ENCODE measurements around the gene DIP2A. TPM values are rescaled to one million over a fixed set of nuclear protein-coding genes. Genes with fewer than 3 reads are reported as not detected.

Gene DIP2A
- total RNA-seq, 1 donor from 2014 or later, result 27.9 TPM

DNA sequence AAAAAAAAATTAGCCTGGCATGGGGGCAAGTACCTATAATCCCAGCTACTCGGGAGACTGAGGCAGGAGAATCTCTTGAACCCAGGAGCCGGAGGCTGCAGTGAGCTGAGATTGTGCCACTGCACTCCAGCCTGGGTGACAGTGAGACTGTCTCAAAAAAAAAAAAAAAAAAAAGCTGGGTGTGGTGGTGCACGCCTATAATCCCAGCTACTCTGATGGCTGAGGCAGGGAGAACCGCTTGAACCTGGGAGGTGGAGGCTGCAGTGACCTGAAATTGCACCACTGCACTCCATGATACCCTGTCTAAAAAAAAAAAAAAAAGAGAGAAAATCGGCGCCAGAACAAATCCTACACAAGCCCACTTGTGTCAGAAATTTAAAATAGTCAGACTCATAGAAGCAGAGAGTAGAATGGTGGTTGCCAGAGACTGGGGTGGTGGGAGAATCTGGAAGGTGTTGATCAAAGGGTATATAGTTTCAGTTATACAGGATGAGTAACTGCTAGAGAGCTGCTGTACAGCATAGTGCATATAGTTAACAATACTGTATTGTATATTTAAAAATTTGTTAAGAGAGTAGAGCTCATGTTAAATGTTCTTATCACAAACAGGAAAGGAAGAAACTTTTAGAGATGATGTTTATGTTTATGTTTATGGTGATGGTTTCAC lies 9.6 kb downstream of the DIP2A start:
- H3K36me3 Mint-ChIP-seq (ENCODE audit: low read depth), result peaks cover 2% of the 10 kb centered on the region
- no peak overlapping the region for H3K4me3 Mint-ChIP-seq (ENCODE audit: unreplicated experiment)
- H3K27ac Mint-ChIP-seq (ENCODE audit: unreplicated experiment), result no peak overlapping the region
- DNase-seq (ENCODE audit: low spot score), result no peak
- H3K4me1 Mint-ChIP-seq (ENCODE audit: low read depth), result no peaks in the 10 kb centered on the region
- no peaks in the 10 kb centered on the region for H3K27me3 Mint-ChIP-seq (ENCODE audit: low read depth)
- no peaks in the 10 kb centered on the region for H3K9me3 Mint-ChIP-seq (ENCODE audit: low read depth)
- TF ChIP-seq, protein P1, sequence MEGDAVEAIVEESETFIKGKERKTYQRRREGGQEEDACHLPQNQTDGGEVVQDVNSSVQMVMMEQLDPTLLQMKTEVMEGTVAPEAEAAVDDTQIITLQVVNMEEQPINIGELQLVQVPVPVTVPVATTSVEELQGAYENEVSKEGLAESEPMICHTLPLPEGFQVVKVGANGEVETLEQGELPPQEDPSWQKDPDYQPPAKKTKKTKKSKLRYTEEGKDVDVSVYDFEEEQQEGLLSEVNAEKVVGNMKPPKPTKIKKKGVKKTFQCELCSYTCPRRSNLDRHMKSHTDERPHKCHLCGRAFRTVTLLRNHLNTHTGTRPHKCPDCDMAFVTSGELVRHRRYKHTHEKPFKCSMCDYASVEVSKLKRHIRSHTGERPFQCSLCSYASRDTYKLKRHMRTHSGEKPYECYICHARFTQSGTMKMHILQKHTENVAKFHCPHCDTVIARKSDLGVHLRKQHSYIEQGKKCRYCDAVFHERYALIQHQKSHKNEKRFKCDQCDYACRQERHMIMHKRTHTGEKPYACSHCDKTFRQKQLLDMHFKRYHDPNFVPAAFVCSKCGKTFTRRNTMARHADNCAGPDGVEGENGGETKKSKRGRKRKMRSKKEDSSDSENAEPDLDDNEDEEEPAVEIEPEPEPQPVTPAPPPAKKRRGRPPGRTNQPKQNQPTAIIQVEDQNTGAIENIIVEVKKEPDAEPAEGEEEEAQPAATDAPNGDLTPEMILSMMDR (IDR thresholded peaks at IDR 0.05), result no peak

DNA sequence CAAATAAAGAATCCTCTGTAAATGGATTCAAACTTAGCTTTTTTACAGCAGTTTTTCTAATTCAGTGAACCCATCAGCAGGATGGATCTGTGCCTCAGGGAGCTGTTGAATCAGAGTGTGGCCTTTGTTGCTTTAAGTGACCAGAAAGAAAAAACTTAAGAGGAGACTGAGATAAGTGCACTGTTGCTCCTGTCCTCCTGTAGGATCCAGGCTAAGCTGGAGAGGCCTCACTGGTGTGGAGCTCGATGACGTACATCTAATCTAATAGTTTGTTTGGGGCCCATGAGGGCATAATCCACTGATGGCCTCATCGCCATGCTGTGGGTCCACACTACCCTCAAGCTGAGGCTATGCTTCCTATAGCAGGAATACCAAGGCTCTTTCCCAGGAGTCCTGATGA lies 10.6 kb downstream of the DIP2A start:
- peaks cover 2% of the 10 kb centered on the region for H3K36me3 Mint-ChIP-seq (ENCODE audit: low read depth)
- H3K9me3 Mint-ChIP-seq (ENCODE audit: low read depth), result no peaks in the 10 kb centered on the region
- DNase-seq (ENCODE audit: low spot score), result no peak
- H3K4me3 Mint-ChIP-seq (ENCODE audit: unreplicated experiment), result no peak overlapping the region
- no peak overlapping the region for H3K27ac Mint-ChIP-seq (ENCODE audit: unreplicated experiment)
- H3K27me3 Mint-ChIP-seq (ENCODE audit: low read depth), result no peaks in the 10 kb centered on the region
- no peaks in the 10 kb centered on the region for H3K4me1 Mint-ChIP-seq (ENCODE audit: low read depth)
- TF ChIP-seq, protein P1 (IDR thresholded peaks at IDR 0.05), result no peak

DNA sequence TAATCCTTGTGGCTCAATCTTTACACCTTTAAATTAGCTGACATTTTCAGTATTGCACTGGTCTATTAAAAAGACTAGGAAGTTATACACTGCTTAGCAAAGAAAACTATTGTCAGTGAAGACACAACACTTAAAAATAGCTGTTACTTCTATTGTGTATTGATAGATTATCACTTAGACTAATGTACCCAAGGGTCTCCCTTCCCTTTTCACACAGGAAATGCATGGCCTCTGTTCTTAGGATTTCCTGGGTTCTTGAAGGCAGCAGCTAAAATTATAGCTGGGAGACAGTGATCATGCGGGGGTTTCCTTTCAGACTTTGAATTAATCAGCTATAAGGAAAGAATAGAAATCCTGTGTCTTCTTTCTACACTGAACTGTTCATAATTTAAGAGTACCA lies 12.8 kb downstream of the DIP2A start:
- peaks cover 2% of the 10 kb centered on the region for H3K36me3 Mint-ChIP-seq (ENCODE audit: low read depth)
- no peak overlapping the region for H3K27ac Mint-ChIP-seq (ENCODE audit: unreplicated experiment)
- no peak overlapping the region for H3K4me3 Mint-ChIP-seq (ENCODE audit: unreplicated experiment)
- TF ChIP-seq, protein P1 (IDR thresholded peaks at IDR 0.05), result no peak
- H3K9me3 Mint-ChIP-seq (ENCODE audit: low read depth), result no peaks in the 10 kb centered on the region
- no peak for DNase-seq (ENCODE audit: low spot score)
- peaks cover 4% of the 10 kb centered on the region for H3K4me1 Mint-ChIP-seq (ENCODE audit: low read depth)
- H3K27me3 Mint-ChIP-seq (ENCODE audit: low read depth), result no peaks in the 10 kb centered on the region

DNA sequence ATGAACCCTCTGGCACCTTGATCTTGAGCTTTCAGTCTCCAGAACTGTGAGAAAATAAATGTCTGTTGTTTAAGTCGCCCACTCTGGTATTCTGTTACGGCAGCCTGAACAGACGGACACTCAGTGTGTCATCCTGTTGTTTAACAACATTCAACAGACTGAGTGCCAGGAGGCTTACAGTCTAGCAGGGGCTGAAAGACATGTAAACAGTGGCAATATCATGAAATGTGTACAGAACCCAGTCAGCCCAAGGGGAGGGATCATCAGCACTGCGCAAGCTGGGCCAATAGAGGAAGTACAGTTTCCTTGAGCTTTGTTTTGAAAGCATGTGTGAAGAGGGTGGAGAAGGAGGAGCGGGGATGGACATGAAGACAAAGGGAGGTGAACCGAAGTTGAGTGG lies 13.6 kb downstream of the DIP2A start:
- TF ChIP-seq, protein P1 (IDR thresholded peaks at IDR 0.05), result no peak
- Mint-ChIP-seq H3K36me3 (ENCODE audit: low read depth) (peaks cover 2% of the 10 kb centered on the region), H3K27me3 (ENCODE audit: low read depth) (no peaks in the 10 kb centered on the region), H3K27ac (ENCODE audit: unreplicated experiment) (no peak overlapping the region), H3K4me3 (ENCODE audit: unreplicated experiment) (no peak overlapping the region), H3K4me1 (ENCODE audit: low read depth) (peaks cover 4% of the 10 kb centered on the region), H3K9me3 (ENCODE audit: low read depth) (no peaks in the 10 kb centered on the region)
- DNase-seq (ENCODE audit: low spot score), result no peak

DNA sequence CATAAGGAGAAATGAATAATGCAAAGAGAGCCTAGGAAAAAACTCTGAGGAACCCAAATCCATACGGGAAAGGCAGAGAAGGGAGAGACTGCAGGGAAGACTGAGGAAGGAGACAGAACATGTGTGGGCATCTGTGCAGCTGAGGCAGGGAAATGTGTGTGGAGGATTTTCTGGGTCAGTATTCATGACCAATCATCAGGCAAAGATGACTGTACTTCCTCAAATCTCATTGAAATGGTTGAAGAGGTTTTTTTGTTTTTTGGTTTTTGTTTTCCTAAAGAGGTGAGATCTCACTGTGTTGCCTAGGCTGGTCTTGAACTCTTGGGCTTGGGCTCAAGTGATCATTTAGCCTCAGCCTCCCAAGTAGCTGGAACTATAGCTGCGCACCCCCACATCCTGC lies 15.7 kb downstream of the DIP2A start:
- no peaks in the 10 kb centered on the region for H3K9me3 Mint-ChIP-seq (ENCODE audit: low read depth)
- TF ChIP-seq, protein P1 (IDR thresholded peaks at IDR 0.05), result no peak
- H3K27me3 Mint-ChIP-seq (ENCODE audit: low read depth), result no peaks in the 10 kb centered on the region
- DNase-seq (ENCODE audit: low spot score), result no peak
- peaks cover 4% of the 10 kb centered on the region for H3K4me1 Mint-ChIP-seq (ENCODE audit: low read depth)
- H3K4me3 Mint-ChIP-seq (ENCODE audit: unreplicated experiment), result no peak overlapping the region
- no peak overlapping the region for H3K27ac Mint-ChIP-seq (ENCODE audit: unreplicated experiment)
- H3K36me3 Mint-ChIP-seq (ENCODE audit: low read depth), result peaks cover 2% of the 10 kb centered on the region

Measured in chondrocyte (in vitro differentiated cells).